ENCODE results near the gene RAB38. TPM values are rescaled to one million over a fixed set of nuclear protein-coding genes. Genes with fewer than 3 reads are reported as not detected.

Gene RAB38
- total RNA-seq, 3 donors from 2014 or later (not counting 1 experiment from before 2014, with no cell fraction given) = 4.0 to 10.9 (median 5.4) TPM

- H3K4me3 Mint-ChIP-seq = peak overlapping the region; percentile 17
- Histone ChIP-seq H3K36me3 (ENCODE audit: control insufficient read depth, insufficient read depth, low read length) (no peaks in the 10 kb centered on the region), H3K27me3 (ENCODE audit: control insufficient read depth, insufficient read depth, low read length) (no peaks in the 10 kb centered on the region), H3K4me1 (ENCODE audit: control insufficient read depth, insufficient read depth, low read length) (peaks cover 23% of the 10 kb centered on the region), H3K4me3 (ENCODE audit: low read length) (no peak overlapping the region), H3K9me3 (ENCODE audit: control insufficient read depth, insufficient read depth, low read length) (no peaks in the 10 kb centered on the region), H3K27ac (ENCODE audit: low read length) (peak overlapping the region; percentile 38)
- intact Hi-C loops (cut with micrococcal nuclease) = no loop called here
- H3K4me1 Mint-ChIP-seq = peaks cover 39 to 40% of the 10 kb centered on the region in 2 donors
- peak in 1 of 3 donors; percentile 34 for ATAC-seq
- TF ChIP-seq CTCF (IDR thresholded peaks at IDR 0.05) = no peak
- no peaks in the 10 kb centered on the region for H3K9me3 Mint-ChIP-seq
- no peak for DNase-seq
- H3K36me3 Mint-ChIP-seq = no peaks in the 10 kb centered on the region
- peak overlapping the region; percentile 18 to 74 for H3K27ac Mint-ChIP-seq
- no peaks in the 10 kb centered on the region for H3K27me3 Mint-ChIP-seq (ENCODE audit: low read depth in 2 of 2)
- 18% methylated on average over 15 of the region's 15 CpGs for WGBS (ENCODE audit: insufficient coverage)
These were observed 379 bp upstream of the RAB38 start for GRCh38 chr11:88175569-88176075.

- peak overlapping the region; percentile 82 for H3K4me3 Mint-ChIP-seq
- Histone ChIP-seq H3K9me3 (ENCODE audit: control insufficient read depth, insufficient read depth, low read length) (no peaks in the 10 kb centered on the region), H3K4me3 (ENCODE audit: low read length) (no peak overlapping the region), H3K27ac (ENCODE audit: low read length) (no peak overlapping the region), H3K36me3 (ENCODE audit: control insufficient read depth, insufficient read depth, low read length) (no peaks in the 10 kb centered on the region), H3K27me3 (ENCODE audit: control insufficient read depth, insufficient read depth, low read length) (no peaks in the 10 kb centered on the region), H3K4me1 (ENCODE audit: control insufficient read depth, insufficient read depth, low read length) (peaks cover 20% of the 10 kb centered on the region)
- H3K4me1 Mint-ChIP-seq = peaks cover 38 to 42% of the 10 kb centered on the region in 2 donors
- intact Hi-C loops (cut with micrococcal nuclease) = no loop called here
- no peaks in the 10 kb centered on the region for H3K27me3 Mint-ChIP-seq (ENCODE audit: low read depth in 2 of 2)
- no peak for TF ChIP-seq CTCF (IDR thresholded peaks at IDR 0.05)
- no peak for DNase-seq
- WGBS (ENCODE audit: insufficient coverage) = 81% methylated on average over 3 of the region's 3 CpGs
- ATAC-seq = no peak
- H3K27ac Mint-ChIP-seq = peak overlapping the region; percentile 62 to 74
- H3K9me3 Mint-ChIP-seq = no peaks in the 10 kb centered on the region
- H3K36me3 Mint-ChIP-seq = no peaks in the 10 kb centered on the region
These were observed 1.3 kb downstream of the RAB38 start for GRCh38 chr11:88173956-88174355.

GRCh38 chr11:88171982-88172381 is 3.3 kb downstream of the RAB38 start:
- H3K27me3 Mint-ChIP-seq (ENCODE audit: low read depth in 2 of 2) = no peaks in the 10 kb centered on the region
- H3K27ac ChIP-seq (ENCODE audit: low read length) = no peak overlapping the region
- no peak for TF ChIP-seq CTCF (IDR thresholded peaks at IDR 0.05)
- intact Hi-C loops (cut with micrococcal nuclease) = no loop called here
- H3K27me3 ChIP-seq (ENCODE audit: control insufficient read depth, insufficient read depth, low read length) = no peaks in the 10 kb centered on the region
- H3K36me3 ChIP-seq (ENCODE audit: control insufficient read depth, insufficient read depth, low read length) = no peaks in the 10 kb centered on the region
- 93% methylated on average over 2 of the region's 2 CpGs for WGBS (ENCODE audit: insufficient coverage)
- no peak for ATAC-seq
- no peak overlapping the region for H3K27ac Mint-ChIP-seq
- H3K4me3 ChIP-seq (ENCODE audit: low read length) = no peak overlapping the region
- H3K9me3 Mint-ChIP-seq = no peaks in the 10 kb centered on the region
- no peak overlapping the region for H3K4me3 Mint-ChIP-seq
- H3K9me3 ChIP-seq (ENCODE audit: control insufficient read depth, insufficient read depth, low read length) = no peaks in the 10 kb centered on the region
- no peaks in the 10 kb centered on the region for H3K36me3 Mint-ChIP-seq
- no peak for DNase-seq
- H3K4me1 Mint-ChIP-seq = peaks cover 22 to 37% of the 10 kb centered on the region in 2 donors
- H3K4me1 ChIP-seq (ENCODE audit: control insufficient read depth, insufficient read depth, low read length) = peaks cover 15% of the 10 kb centered on the region

GRCh38 chr11:88170673-88171072 is 4.6 kb downstream of the RAB38 start:
- Mint-ChIP-seq H3K27ac (no peak overlapping the region), H3K4me3 (no peak overlapping the region), H3K4me1 (peaks cover 22 to 27% of the 10 kb centered on the region in 2 donors), H3K36me3 (no peaks in the 10 kb centered on the region), H3K27me3 (ENCODE audit: low read depth in 2 of 2) (no peaks in the 10 kb centered on the region), H3K9me3 (no peaks in the 10 kb centered on the region)
- no peak for TF ChIP-seq CTCF (IDR thresholded peaks at IDR 0.05)
- Histone ChIP-seq H3K9me3 (ENCODE audit: control insufficient read depth, insufficient read depth, low read length) (no peaks in the 10 kb centered on the region), H3K4me3 (ENCODE audit: low read length) (no peak overlapping the region), H3K27me3 (ENCODE audit: control insufficient read depth, insufficient read depth, low read length) (no peaks in the 10 kb centered on the region), H3K36me3 (ENCODE audit: control insufficient read depth, insufficient read depth, low read length) (no peaks in the 10 kb centered on the region), H3K27ac (ENCODE audit: low read length) (no peak overlapping the region), H3K4me1 (ENCODE audit: control insufficient read depth, insufficient read depth, low read length) (peaks cover 12% of the 10 kb centered on the region)
- intact Hi-C loops (cut with micrococcal nuclease) = no loop called here
- 83% methylated on average over 1 of the region's 2 CpGs for WGBS (ENCODE audit: insufficient coverage)
- no peak for ATAC-seq
- no peak for DNase-seq
